ENCODE results near the gene LY6G5C. TPM values are rescaled to one million over a fixed set of nuclear protein-coding genes. Genes with fewer than 3 reads are reported as not detected.

Gene LY6G5C, protein sequence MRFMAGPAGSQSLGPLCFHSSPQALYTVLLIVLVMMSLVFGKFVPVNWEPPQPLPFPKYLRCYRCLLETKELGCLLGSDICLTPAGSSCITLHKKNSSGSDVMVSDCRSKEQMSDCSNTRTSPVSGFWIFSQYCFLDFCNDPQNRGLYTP
- 0.34 TPM in 1 of 2 replicates, not detected in the other for total RNA-seq

DNA sequence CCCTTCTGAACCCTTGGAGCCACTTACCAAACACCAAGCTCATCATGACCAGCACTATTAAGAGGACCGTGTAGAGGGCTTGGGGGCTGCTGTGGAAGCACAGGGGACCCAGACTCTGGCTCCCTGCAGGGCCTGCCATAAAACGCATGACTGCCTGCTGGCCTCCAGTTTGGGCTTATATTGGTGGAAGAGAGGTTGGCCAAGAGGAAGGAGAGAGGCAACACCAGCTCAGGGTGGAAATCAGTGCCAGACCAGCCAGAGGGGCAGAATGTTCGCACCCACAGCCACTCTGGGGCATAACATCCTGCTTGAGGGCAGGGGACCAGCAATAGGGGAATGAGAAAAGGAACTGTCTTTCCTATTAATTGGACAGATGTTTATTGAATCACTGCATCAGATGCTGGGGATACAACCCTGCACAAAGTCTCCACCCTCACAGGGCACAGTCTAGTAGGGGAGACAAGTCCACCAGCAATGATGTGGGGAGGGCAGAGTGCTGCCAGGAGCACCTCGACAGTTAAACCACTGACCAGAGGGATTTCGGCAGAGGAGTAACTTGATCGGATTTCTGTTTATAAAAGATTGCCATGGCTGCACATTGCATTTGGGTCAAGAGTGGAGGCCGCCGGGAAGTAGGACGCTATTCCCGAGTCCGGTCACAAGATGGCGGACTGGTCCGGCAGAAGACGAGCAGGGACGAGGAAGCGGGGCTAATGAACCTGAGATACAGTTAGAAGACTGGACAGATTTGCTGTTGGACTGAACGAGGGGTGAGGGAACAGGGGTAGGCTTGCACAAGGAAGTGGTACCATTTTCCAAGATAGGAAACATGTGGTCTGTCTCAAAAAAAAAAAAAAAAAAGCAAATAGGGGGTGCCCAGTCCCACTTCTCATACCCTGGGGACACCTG is at the start of gene LY6G5C:
Gene LY6G5C, minus strand, starts transcription at position 842 of the 909 bp plus-strand sequence. Its CDS starts 694 bp downstream, at position 148.

DNA sequence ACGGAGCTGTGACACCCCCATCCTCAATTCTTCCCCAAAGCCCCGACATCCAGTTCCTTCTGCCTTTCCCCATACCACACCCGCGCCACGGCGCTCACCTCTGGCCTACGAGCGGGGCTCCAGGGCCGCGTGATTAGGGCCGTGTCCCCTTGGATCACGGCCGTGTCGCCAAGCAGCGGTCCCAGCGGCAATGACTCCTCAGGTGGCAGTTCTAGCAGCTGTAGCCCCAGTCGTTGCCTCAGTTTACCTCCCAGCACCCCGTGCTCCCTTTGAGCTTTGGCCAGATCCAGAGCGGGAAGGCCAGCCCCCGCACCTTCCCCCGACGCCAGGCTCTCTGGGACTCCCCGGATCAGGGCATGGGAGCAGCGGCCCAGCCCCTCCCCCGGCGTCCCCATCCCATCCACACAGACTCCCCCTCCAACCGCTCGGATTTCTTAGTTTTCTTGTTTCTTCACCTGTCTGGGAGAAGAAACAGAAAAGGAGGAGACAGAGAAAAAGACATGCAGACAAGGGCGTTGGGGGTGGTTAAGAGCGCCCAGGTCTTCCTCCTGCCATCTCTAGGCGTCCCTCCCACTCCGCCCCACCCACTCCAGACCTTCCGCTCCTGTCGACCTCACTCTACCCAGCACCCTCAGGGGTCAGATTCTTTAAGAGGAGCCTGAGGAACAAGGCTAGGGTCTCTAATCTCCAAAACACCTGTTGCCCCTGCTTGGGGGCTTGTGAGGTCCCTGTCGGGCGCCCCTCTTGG is 48.1 kb upstream of the LY6G5C start, which contains the start of gene DDAH2:
Gene DDAH2, minus strand, starts transcription at position 533 of the 748 bp plus-strand sequence. Its CDS starts 138 bp downstream, at position 395.

DNA sequence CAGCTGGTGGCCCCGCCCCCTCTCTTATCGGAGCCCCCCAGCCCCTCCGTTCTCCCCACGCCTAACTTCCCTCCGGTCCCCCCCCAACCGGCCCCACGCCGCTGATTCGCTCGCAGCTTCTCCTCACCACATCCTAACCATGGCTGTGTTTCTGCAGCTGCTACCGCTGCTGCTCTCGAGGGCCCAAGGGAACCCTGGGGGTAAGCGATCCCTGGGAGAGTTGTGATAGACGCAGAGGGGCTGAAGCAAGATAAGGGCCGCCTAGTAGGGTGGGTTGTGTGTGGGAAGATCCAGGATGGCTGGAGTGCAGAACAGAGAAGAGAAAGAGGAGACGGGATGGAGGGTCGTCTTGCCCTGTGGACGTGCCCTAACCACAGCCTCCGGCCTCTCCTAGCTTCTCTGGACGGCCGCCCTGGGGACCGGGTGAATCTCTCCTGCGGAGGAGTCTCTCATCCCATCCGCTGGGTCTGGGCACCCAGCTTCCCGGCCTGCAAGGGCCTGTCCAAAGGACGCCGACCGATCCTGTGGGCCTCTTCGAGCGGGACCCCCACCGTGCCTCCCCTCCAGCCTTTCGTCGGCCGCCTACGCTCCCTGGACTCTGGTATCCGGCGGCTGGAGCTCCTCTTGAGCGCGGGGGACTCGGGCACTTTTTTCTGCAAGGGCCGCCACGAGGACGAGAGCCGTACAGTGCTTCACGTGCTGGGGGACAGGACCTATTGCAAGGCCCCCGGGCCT is 42.5 kb upstream of the LY6G5C start, which contains the start of gene MPIG6B:
Gene MPIG6B, plus strand, starts transcription at position 129 of the 735 bp plus-strand sequence. Its CDS starts 11 bp downstream, at position 140.

DNA sequence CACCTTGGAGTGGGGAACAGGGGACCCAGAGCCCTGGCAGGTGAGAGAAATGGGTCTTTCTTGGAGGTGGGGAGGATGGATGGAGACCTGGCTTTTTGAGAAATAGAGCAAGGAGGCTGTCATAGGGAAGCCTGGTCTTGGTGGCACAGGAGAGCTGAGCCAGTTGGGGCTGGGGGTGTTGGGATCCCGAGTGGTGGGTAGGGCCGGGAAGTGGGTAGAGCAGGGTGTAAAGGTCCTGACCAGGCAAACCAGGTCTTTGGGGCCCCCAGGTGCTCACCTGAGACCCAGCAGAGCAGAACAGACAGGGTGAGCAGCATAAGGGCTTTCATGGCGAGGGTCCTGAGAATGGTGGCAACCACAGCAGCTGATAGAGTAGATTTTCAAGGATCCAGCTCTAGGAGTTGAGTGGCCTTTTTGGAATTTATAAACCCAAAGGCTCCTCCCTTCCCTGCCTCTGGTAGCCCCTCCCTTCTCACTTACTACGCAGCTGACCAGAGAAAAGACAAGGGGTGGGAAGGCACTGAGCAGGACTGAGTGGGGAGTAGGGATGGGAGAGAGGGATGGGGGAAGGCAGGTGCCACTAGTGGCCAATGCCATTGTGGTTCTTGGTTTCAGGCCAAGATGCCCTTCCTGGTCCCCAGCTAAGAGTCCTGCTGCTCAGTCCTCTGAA is 40.6 kb upstream of the LY6G5C start, which contains the start of gene LY6G6C:
Gene LY6G6C, minus strand, starts transcription at position 396 of the 670 bp plus-strand sequence. Its CDS starts 67 bp downstream, at position 329.

DNA sequence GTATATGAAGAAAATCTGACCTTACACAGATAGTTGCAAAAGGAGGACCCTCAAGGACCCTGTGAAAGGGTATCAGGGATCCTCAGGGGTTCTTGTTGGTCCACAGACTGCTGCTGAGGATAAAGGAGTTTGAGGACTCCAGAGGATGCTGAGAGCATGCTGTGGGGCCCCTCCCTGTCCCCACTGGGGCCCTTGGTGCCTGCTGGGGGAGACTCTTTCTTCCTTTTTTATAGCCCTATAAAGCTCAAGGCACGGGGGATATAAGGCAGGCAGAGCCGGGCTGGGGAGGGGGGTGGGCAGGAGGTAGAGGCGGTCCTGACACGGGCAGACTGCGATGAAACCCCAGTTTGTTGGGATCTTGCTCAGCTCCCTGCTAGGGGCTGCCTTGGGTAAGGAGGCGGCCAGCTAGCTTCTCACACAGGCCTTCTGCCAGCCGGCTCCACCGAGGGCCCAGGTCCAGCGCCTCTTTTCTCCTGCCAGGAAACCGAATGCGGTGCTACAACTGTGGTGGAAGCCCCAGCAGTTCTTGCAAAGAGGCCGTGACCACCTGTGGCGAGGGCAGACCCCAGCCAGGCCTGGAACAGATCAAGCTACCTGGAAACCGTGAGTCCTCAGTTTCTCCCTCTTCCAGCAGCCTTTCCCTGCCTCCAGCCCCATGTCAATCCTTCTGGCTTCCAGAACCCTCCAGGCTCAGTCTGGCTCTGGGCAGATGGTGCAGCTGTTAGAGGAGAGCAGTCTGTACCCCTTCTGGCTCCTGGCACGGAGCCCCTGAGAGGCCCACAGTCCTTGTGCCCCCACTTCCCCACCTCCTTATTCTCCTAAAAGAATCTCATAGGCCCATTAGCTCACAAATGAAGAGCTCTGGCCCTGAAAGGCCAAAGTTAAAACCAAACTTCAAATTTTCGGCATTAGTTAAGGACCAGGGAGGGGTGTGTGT is 34.4 kb upstream of the LY6G5C start, which contains the start of gene LY6G6D:
Gene LY6G6D, plus strand, starts transcription at position 327 of the 937 bp plus-strand sequence. Its CDS starts 8 bp downstream, at position 335.

DNA sequence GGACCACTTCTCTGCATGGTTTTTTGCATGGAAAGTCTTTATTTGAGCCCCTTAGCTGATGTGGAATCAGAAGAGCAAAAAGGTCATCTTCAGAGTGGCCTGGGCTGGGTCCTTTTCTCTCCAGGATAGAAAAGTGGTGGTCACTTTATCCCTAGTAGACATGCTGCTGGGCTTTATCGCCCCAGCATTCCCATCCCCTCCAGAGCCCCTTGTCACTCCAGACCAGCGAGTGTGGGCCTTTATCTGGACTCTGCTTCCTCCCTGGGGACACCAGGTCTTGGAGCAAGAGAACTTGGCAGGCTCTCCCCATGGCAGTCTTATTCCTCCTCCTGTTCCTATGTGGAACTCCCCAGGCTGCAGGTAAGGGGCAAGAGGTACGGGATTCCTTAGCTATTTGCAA is 25.7 kb upstream of the LY6G5C start, which contains the start of gene LY6G6F:
Gene LY6G6F, plus strand, starts transcription at position 268 of the 400 bp plus-strand sequence. Its CDS starts 41 bp downstream, at position 309.

DNA sequence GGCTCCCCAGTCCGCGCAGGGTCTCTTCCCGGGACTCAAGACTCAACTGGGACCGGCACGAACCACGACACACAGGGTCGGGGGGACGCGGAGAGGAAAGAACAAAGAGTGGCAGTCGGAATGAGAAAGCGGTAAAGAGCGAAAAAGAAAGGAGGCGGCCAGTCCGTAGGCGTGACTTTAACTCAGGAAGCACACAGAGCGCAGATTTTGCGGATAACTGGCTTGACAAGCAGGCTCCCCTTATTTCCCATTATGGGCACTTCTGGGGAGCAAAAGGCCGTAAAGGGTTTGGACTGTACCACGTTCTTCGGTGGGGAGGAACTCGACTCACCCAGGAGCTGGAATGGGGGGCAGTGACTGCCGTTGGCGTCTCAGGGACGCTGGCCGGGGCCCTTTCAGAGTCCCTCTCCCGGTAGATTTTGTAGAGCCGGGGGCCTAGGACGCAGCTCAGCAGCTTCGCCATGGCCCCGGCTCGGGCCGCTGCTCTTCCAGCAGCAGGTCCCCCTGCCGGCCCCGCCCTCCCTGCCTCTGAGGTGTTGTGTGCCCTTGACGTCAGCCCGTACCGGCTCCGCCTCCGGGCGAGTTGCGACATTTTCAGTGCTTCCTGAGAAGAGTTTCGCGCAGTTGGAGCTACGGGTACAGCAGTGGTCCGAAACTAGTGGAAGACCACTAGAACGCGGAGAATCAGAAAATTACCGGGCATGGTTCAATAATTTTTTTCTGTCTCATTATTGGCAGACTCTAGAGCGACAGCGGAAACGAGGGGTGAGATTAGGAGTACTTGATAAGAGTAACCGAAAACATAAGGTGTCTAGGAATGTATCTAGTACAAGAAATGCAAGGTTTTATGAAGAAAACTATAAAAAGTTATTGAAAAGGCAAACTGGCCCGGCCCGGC is 22.2 kb upstream of the LY6G5C start, which contains the start of gene ABHD16A:
Gene ABHD16A, minus strand, starts transcription at position 506 of the 898 bp plus-strand sequence. Its CDS starts 43 bp downstream, at position 463.

DNA sequence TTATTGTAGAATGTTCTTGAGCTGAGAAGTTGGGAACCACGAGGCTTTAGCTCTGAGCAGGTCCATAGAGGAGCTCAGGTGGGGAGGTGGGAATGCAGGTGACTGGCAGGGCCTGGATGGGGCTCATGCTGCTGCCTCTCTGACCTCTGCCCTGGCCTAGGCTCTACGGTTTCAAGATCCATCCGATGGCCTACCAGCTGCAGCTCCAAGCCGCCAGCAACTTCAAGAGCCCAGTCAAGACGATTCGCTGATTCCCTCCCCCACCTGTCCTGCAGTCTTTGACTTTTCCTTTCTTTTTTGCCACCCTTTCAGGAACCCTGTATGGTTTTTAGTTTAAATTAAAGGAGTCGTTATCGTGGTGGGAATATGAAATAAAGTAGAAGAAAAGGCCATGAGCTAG is 11.2 kb downstream of the LY6G5C start, which contains the start of gene LY6G5B:
Gene LY6G5B, plus strand, starts transcription at position 301 of the 400 bp plus-strand sequence. CDS start 975 bp downstream, outside the sequence.

DNA sequence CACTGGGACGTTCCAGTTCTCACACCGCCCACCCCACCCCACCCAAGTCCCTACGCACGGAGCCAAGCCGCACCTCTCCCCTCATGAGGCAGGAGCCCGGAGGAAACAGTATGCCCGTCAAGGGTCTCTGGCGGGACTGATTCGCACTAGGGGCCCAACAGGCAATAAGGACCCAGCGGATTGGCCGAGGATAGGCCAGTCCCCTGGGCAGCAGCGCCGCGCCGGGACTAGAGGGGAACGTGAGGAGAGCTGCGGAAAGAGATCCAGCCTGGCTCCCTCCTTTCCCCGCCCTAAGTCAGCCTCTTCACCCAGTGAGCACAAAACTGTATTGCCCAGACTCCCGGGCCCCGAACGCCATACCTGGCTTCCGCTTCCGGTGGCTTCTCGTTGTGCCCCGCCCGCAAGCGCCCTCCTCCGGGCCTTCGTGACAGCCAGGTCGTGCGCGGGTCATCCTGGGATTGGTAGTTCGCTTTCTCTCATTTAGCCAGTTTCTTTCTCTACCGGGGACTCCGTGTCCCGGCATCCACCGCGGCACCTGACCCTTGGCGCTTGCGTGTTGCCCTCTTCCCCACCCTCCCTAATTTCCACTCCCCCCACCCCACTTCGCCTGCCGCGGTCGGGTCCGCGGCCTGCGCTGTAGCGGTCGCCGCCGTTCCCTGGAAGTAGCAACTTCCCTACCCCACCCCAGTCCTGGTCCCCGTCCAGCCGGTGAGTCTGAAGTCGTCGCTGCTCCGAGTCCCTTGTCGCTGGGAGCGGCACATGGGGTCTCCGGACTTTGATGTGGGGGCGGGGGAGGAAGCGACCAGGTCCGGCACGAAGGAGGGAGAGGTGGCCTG is 15.1 kb downstream of the LY6G5C start, which contains the start of gene CSNK2B:
Gene CSNK2B, plus strand, starts transcription at position 580 of the 836 bp plus-strand sequence. CDS start 752 bp downstream, outside the sequence.

DNA sequence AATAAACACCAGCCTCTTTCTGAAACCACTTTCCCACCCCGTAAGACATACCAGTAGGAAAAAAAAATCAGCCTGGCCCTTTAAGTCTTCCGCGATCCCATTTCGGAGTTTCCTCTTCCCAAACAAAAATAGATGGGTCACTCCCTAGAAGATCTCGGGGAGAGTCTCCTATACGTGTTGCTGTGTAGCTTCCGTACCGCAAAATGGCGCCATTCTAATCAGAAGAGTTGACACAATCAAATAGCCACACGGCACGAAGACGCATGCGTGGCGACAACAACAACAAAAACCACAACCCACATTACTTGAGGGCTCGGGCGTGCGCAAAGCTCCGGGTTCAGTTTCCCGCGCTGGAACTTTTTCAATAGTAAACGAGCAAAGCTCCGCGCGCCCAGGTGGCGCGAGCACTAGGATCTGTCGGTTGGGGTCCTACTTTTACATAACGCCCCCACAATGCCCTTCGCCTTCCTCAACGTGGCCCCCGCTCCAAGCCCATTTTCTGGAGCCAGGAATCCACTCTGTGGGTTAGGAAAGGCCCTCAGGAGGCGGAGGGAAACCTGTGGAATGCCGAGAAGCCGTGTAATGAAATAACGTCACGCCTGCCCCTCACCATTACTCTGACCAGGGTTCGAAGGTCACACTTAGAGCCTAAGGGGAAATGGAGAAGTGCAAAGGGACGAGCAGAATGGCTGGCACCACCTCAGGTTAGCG is 15.9 kb downstream of the LY6G5C start, which contains the start of gene GPANK1:
Gene GPANK1, minus strand, starts transcription at position 208 of the 711 bp plus-strand sequence. CDS start 519 bp downstream, outside the sequence.

DNA sequence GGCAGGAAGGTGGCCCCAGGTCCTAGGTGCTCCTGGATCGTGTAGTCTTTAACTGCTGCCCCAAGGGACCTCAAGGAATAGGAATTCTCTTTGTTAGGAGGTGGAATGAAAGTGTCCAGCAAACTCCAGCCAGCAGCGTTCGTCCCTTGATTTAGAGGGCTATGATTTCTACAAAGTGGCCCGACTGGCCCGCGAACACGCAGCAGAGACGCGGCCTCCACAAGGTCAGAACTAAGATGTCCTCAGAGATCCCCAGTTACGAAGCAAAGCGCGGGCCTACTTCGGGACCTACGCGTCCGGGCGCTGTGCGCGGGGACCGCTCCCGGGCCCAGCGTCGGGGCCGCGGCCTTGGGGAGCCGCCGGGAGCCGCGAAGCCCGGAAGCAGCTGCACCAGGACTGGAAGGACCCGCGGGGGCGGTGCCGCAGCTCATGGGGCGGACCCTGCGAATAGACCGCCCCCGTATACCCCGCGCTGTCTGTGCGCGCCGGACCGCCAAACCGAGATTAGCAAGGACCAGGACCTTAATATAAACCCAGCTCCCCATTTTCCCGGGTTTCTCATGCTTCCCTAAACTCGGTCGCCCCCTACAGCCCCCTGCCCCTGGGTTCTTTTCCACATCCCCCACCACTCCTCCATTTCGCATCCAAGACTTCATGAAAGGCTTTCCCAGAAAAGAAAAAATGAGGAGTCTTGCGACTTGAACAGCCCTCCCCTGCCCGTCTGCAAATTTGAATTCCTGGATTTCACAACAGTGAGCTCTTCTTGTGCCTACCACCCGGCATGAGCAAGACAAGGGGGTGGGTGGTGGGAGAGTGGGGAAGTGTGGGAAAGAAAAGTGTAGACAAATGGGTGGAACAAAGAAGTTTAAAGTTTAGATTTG is 20.2 kb downstream of the LY6G5C start, which contains the start of gene C6orf47:
Gene C6orf47, minus strand, starts transcription at position 398 of the 881 bp plus-strand sequence. CDS start 831 bp downstream, outside the sequence.

DNA sequence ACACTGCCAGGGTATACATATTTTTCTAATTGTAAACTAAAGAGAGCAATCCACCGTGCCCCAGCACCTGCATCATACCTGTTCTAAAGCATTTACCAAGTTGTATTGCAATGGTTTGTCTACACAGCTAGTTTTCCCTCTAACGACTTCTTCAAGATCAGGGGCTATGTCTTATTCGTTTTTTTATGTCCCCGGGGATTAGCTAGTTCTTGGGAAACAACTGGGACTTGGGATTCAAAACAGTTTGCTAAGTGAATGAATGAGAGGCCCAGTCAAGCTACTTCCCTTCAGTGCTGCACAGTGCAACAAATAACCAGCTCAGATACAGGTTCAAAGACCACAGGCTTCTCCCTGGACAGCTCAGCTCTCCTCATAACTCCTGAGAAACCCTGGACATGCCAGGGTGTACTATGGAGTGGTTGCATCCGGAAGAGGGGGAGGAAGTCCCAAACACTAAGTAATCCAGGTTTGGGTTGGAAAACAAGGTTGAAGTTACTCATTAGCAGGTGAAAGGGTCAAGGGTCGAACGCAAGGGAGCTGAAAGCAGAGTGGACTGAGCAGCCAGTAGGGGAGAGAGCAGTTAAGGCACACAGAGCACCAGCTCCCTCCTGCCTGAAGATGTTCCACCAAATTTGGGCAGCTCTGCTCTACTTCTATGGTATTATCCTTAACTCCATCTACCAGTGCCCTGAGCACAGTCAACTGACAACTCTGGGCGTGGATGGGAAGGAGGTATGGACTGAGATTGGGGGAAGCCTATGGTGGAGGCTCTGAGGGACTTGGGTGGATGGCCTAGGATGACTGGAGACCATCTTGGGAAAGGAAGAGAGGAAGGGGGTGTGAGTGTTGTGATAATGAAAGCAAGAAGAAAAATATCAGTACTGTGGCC is 25.3 kb downstream of the LY6G5C start, which contains the start of gene APOM:
Gene APOM, plus strand, starts transcription at position 546 of the 889 bp plus-strand sequence. Its CDS starts 73 bp downstream, at position 619.

All from cardiac ventricle fibroblast (primary cell).